ENCODE data around the gene ANTKMT. TPM values are rescaled to one million over a fixed set of nuclear protein-coding genes. Genes with fewer than 3 reads are reported as not detected.
A peak's percentile ranks its signal among the peaks of the same experiment; 100 is the strongest.

The ANTKMT gene
- total RNA-seq, 1 donor from 2014 or later, result 7.5 TPM

GRCh38 chr16:726438-727290 lies 5.7 kb downstream of the ANTKMT start, which contains the start of the genes CCDC78 and HAGHL:
TSS of gene CCDC78 (minus strand) at chr16:726443. CDS start at chr16:726367, 76 bp downstream.
TSS of gene HAGHL (plus strand) at chr16:727106. CDS start at chr16:727510, 404 bp downstream.
- Mint-ChIP-seq H3K4me3 (peak within 1 kb of the TSS; percentile 78), H3K27ac (no peak within 1 kb of the TSS), H3K36me3 (no peaks in the 10 kb centered on the region), H3K27me3 (ENCODE audit: insufficient read depth, low read depth) (peaks cover 7% of the 10 kb centered on the region), H3K9me3 (no peaks in the 10 kb centered on the region), H3K4me1 (no peaks in the 10 kb centered on the region)
- H2AFZ ChIP-seq (replicated peaks), result no peak within 1 kb of the TSS
- peaks cover 33% of the 10 kb centered on the region for H3F3A ChIP-seq (ENCODE audit: low read depth)
- no peak within 1 kb of the TSS for H3K27ac ChIP-seq
- no peak for TF ChIP-seq CTCF (IDR thresholded peaks at IDR 0.05)
- no peak for TF ChIP-seq EZH2 (IDR thresholded peaks at IDR 0.05)
- TF ChIP-seq EZH2phosphoT487 (IDR thresholded peaks at IDR 0.05), result peak; percentile 27
- H3K27me3 ChIP-seq, result peaks cover 45% of the 10 kb centered on the region
- no peak within 1 kb of the TSS for H3K9ac ChIP-seq
- H4K20me1 ChIP-seq (ENCODE audit: low read depth), result peaks cover 34% of the 10 kb centered on the region
- peak within 1 kb of the TSS; percentile 43 for H3K4me3 ChIP-seq
- no peaks in the 10 kb centered on the region for H3K79me2 ChIP-seq (ENCODE audit: low read depth)
- DNase-seq (ENCODE audit: low spot score), result peak; percentile 86
- H3K4me1 ChIP-seq, result peaks cover 8% of the 10 kb centered on the region
- H3K36me3 ChIP-seq, result no peaks in the 10 kb centered on the region
- peak within 1 kb of the TSS; percentile 92 for H3K4me2 ChIP-seq
- H3K9me3 ChIP-seq (ENCODE audit: low read depth), result no peaks in the 10 kb centered on the region

- H3K4me1 ChIP-seq, result peaks cover 8% of the 10 kb centered on the region
- Mint-ChIP-seq H3K36me3 (no peaks in the 10 kb centered on the region), H3K4me3 (peak overlapping the region; percentile 70), H3K27ac (no peak overlapping the region), H3K9me3 (no peaks in the 10 kb centered on the region), H3K27me3 (ENCODE audit: insufficient read depth, low read depth) (peaks cover 7% of the 10 kb centered on the region), H3K4me1 (no peaks in the 10 kb centered on the region)
- TF ChIP-seq EZH2phosphoT487 (IDR thresholded peaks at IDR 0.05), result peak; percentile 39
- no peak for TF ChIP-seq CTCF (IDR thresholded peaks at IDR 0.05)
- TF ChIP-seq EZH2 (IDR thresholded peaks at IDR 0.05), result peak; percentile 72
- peaks cover 33% of the 10 kb centered on the region for H3F3A ChIP-seq (ENCODE audit: low read depth)
- peaks cover 26% of the 10 kb centered on the region for H4K20me1 ChIP-seq (ENCODE audit: low read depth)
- peak; percentile 50 for DNase-seq (ENCODE audit: low spot score)
- H3K9me3 ChIP-seq (ENCODE audit: low read depth), result no peaks in the 10 kb centered on the region
- no peak overlapping the region for H3K27ac ChIP-seq
- H3K9ac ChIP-seq, result no peak overlapping the region
- peak overlapping the region; percentile 43 for H3K4me3 ChIP-seq
- H3K36me3 ChIP-seq, result no peaks in the 10 kb centered on the region
- H3K27me3 ChIP-seq, result peaks cover 45% of the 10 kb centered on the region
- no peak overlapping the region for H2AFZ ChIP-seq (replicated peaks)
- no peaks in the 10 kb centered on the region for H3K79me2 ChIP-seq (ENCODE audit: low read depth)
- peak overlapping the region; percentile 92 for H3K4me2 ChIP-seq
Measured at GRCh38 chr16:727291-727977, 6.5 kb downstream of the ANTKMT start.

GRCh38 chr16:728131-728889 lies 7.4 kb downstream of the ANTKMT start:
- TF ChIP-seq EZH2phosphoT487 (IDR thresholded peaks at IDR 0.05) (peak; percentile 2), EZH2 (IDR thresholded peaks at IDR 0.05) (no peak), CTCF (IDR thresholded peaks at IDR 0.05) (no peak)
- Mint-ChIP-seq H3K4me3 (peak overlapping the region; percentile 38), H3K27me3 (ENCODE audit: insufficient read depth, low read depth) (peaks cover 7% of the 10 kb centered on the region), H3K4me1 (no peaks in the 10 kb centered on the region), H3K9me3 (no peaks in the 10 kb centered on the region), H3K36me3 (no peaks in the 10 kb centered on the region), H3K27ac (no peak overlapping the region)
- Histone ChIP-seq H3K27ac (no peak overlapping the region), H3K9me3 (ENCODE audit: low read depth) (no peaks in the 10 kb centered on the region), H3K36me3 (no peaks in the 10 kb centered on the region), H3F3A (ENCODE audit: low read depth) (peaks cover 33% of the 10 kb centered on the region), H3K27me3 (peaks cover 45% of the 10 kb centered on the region), H3K79me2 (ENCODE audit: low read depth) (no peaks in the 10 kb centered on the region), H2AFZ (replicated peaks) (no peak overlapping the region), H3K4me3 (peak overlapping the region; percentile 43), H3K4me1 (peaks cover 8% of the 10 kb centered on the region), H3K4me2 (peak overlapping the region; percentile 92), H4K20me1 (ENCODE audit: low read depth) (peaks cover 20% of the 10 kb centered on the region), H3K9ac (no peak overlapping the region)
- DNase-seq (ENCODE audit: low spot score), result peak; percentile 72
